ENCODE measurements around the gene MEIOB. TPM values are rescaled to one million over a fixed set of nuclear protein-coding genes. Genes with fewer than 3 reads are reported as not detected.

The MEIOB gene
- total RNA-seq, 1 donor from 2014 or later = not detected

DNA sequence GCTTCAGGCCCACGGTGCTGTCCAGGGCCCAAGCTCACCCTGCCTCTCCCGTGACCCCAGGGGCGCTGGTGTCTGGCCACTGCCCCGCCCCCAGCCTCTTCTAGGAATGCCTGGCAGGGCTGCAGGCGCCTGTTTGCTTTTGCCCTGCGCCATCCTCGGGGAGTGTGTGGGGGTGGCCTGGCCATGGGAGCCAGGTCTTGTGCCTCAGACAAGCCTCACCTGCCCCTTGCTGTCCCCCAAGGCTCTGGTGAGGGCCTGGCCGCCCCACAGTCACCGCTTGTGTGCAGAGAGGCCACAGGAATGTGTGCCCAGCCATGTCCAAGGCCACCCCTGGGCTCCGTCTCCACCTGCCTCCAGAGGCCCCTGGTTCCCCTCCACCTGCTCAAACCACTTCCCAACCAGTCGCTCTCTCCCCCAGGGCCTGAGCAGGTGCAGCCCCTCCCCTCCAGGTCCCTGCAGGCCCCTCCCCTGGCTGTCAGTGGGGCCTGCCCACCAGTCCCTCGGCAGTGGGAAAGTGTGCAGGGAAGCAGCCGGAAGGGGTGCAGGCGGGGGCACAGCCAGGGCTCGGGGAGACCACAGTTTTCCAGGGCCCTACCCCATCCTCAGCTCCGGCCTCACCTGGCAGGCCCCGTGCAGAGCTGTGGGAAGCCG is 77.6 kb downstream of the MEIOB start:
- H3K9me3 Mint-ChIP-seq = peaks cover 11% of the 10 kb centered on the region
- H3K27me3 Mint-ChIP-seq (ENCODE audit: insufficient read depth) = no peaks in the 10 kb centered on the region
- no peak for DNase-seq (ENCODE audit: low spot score)
- no peaks in the 10 kb centered on the region for H3K4me1 Mint-ChIP-seq (ENCODE audit: low read depth)
- H3K4me3 Mint-ChIP-seq = no peak overlapping the region
- H3K36me3 Mint-ChIP-seq (ENCODE audit: low read depth) = no peaks in the 10 kb centered on the region
- intact Hi-C loops (cut with micrococcal nuclease) = no loop called here
- H3K27ac Mint-ChIP-seq = no peak overlapping the region

DNA sequence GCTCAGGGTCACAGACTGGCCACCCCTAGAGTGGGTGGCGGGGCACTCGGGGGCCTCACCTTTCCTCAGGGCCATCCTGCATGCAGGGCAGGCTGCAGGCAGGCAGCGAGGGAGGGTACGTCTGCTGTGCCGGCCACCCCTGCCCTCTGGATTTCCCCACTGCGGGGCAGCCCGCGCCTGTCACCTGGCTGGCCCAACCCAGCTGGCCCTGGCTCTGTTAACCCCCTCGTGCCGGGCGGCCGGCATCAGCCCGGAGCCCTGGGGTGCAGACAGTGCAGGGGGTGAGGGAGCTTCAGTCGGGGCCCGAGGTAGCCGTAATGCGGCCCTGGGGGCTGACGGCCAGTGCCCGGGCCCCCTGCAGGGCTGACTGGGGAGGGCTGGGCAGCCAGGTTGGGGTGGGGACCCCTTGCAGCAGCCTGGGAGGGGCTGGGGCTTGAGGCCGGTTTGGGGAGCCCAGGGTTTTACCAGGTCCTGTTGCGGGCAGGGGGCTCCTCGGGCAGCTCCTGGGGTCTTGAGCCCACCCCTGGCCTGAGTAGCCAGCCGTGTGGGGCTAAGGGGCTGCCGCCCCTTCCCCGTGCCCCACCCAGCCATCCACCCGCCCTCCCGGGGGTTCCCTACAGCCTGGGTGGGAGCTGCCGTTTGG is 78.3 kb downstream of the MEIOB start, which contains the start of gene IGFALS:
TSS of gene IGFALS (minus strand) at position 128 of the 643 bp plus-strand sequence. CDS start at position 75, 53 bp downstream.
- no peak within 1 kb of the TSS for H3K4me3 Mint-ChIP-seq
- no peaks in the 10 kb centered on the region for H3K4me1 Mint-ChIP-seq (ENCODE audit: low read depth)
- H3K27me3 Mint-ChIP-seq (ENCODE audit: insufficient read depth) = no peaks in the 10 kb centered on the region
- peaks cover 2% of the 10 kb centered on the region for H3K36me3 Mint-ChIP-seq (ENCODE audit: low read depth)
- DNase-seq (ENCODE audit: low spot score) = no peak
- no peak within 1 kb of the TSS for H3K27ac Mint-ChIP-seq
- H3K9me3 Mint-ChIP-seq = peaks cover 5% of the 10 kb centered on the region
- intact Hi-C loops (cut with micrococcal nuclease) = no loop called here

DNA sequence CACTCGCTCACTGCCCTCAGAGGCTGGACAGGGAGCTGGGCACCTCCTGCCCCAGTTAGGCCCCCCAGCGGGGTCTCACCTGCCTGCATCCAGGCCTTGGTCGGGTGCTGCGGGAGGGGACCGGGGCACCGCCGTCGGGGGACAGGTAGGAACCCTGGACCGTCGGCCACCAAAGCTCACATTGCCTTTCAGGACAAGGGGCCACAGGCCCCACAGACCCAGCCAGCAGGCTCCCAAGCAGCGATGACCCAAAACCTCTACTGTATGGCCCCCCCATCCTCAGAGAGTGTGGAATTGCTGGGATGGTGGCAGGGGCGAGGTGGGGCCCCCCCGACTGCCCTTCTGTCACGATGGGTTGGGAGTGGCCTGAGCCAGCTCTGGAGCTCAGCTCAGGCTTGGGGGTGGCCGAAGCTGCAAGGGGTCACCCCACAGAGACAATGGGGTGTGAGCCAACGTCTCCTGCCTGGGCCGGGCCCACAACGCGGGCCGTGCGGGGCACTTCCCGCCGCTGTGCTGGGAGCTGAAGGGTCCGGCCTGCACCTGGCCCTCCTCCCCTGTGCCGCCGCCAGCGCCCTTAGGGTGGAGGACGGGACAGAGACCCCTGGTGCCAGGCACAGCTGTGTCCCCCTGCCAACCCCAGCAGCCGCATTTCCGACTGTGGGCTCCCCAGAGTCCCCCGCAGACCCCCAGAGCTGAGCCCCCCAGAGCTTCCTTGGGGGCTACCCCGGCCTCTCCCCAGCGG is 79.0 kb downstream of the MEIOB start:
- no peaks in the 10 kb centered on the region for H3K4me1 Mint-ChIP-seq (ENCODE audit: low read depth)
- intact Hi-C loops (cut with micrococcal nuclease) = no loop called here

DNA sequence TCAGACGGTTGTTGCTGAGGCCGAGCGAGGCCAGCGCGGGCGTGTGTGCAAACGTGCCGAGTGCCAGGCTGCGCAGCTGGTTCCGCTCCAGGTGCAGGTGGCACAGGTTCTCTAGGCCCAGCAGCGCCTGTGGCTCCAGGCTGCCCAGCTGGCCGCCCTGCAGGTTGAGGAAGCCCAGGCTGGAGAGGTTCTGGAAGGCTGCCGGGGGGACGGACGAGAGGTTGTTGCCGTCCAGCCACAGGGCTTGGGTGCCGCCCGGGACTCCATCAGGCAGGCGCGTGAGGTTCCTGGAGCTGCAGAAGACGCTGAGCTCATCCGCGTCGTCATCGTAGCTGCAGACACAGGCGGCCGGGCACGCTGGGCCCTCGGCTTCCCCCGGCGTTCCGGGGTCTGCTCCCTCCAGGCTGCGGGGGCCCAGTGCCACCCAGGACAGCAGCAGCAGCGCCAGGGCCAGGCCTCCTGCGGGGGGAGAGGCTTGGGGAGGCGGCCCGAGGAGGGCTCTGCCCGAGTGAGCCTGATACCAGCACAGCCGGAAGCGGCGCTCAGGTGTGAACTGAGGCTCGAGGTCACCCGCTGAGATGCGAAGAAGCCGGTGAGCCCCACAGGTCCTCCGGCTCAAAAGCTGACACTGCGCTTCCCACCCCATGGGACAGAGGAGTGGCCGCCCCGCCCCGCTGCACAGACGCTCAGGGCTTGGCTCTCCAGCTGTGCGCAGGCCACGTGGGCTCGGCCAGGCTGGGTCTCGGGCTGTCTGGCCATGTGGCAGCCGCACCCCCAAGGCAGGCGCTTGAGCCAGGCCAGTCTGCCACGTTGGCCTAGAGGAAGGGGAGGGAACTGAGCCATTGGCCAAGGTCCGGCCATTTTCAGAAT is 79.8 kb downstream of the MEIOB start:
- intact Hi-C loops (cut with micrococcal nuclease) = no loop called here
- H3K4me1 Mint-ChIP-seq (ENCODE audit: low read depth) = no peaks in the 10 kb centered on the region
- H3K4me3 Mint-ChIP-seq = no peak overlapping the region
- H3K9me3 Mint-ChIP-seq = peaks cover 4% of the 10 kb centered on the region
- no peak for DNase-seq (ENCODE audit: low spot score)
- no peaks in the 10 kb centered on the region for H3K27me3 Mint-ChIP-seq (ENCODE audit: insufficient read depth)
- H3K27ac Mint-ChIP-seq = no peak overlapping the region
- H3K36me3 Mint-ChIP-seq (ENCODE audit: low read depth) = peaks cover 2% of the 10 kb centered on the region

More for the DNA sequence above, 79.0 kb downstream of the MEIOB start:
- no peak for DNase-seq (ENCODE audit: low spot score)
- Mint-ChIP-seq H3K4me3 (no peak overlapping the region), H3K36me3 (ENCODE audit: low read depth) (peaks cover 2% of the 10 kb centered on the region), H3K27me3 (ENCODE audit: insufficient read depth) (no peaks in the 10 kb centered on the region), H3K9me3 (peaks cover 5% of the 10 kb centered on the region), H3K27ac (no peak overlapping the region)

DNA sequence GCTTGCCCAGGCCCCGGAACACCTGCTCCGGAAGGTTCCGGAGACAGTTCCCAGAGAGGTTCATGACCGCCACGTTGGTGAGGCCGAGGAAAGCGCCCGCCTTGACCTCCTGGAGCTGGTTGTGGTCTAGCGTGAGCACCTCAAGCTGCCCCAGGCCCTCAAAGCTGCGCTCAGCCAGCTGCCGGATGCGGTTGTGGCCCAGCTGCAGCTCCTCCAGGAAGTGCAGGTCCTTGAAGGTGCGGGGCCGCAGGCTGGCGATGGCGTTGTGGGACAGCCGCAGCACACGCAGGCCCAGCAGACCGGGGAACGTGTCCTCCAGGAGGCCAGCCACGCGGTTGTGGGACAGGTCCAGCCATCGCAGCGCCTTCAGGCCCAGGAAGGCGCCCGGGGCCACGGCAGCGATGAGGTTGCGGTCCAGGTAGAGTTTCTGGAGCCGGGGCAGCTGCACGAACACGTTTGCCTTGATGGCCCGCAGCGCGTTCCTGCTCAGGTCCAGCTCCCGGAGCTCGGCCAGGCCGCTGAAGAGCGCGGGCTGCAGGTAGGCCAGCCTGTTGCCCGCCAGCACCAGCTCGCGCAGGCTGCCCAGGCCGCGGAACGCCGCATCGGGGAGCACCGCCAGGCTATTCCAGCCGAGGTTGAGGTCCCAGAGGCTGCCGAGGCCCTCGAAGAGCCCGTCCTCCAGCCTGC is 80.6 kb downstream of the MEIOB start:
- Mint-ChIP-seq H3K27me3 (ENCODE audit: insufficient read depth) (no peaks in the 10 kb centered on the region), H3K36me3 (ENCODE audit: low read depth) (peaks cover 2% of the 10 kb centered on the region), H3K4me1 (ENCODE audit: low read depth) (no peaks in the 10 kb centered on the region), H3K4me3 (no peak overlapping the region), H3K27ac (no peak overlapping the region), H3K9me3 (no peaks in the 10 kb centered on the region)
- intact Hi-C loops (cut with micrococcal nuclease) = no loop called here
- no peak for DNase-seq (ENCODE audit: low spot score)

DNA sequence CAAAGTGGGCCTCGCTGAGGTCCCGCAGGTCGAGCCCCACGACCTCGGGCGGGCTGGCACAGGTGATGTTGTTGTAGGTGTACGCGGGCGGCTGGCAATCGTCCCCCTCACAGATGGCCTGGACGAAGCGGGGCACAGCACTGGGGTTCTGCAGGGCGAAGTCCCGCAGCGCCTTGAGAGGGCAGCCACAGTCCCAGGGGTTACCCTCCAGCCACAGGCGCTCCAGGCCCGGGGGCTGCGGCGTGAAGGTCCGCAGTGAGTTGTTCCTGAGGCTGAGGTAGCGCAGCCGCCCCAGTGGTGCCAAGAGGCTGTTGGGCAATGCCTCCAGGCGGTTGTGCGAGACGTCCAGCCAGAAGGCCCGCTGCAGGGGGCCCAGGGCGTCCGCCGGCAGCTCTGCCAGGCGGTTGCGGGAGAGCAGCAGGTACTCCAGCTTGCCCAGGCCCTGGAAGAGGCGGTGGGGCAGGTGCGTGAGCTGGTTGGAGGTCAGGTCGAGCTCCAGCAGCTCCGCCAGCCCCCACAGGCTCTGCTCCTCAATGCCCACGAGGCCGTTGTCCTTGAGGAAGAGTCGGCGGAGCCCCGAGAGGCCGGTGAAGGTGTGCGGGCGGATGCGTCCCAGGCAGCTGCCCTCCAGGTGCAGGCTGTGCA is 81.2 kb downstream of the MEIOB start:
- H3K4me1 Mint-ChIP-seq (ENCODE audit: low read depth) = no peaks in the 10 kb centered on the region
- H3K4me3 Mint-ChIP-seq = no peak overlapping the region
- no peak overlapping the region for H3K27ac Mint-ChIP-seq
- DNase-seq (ENCODE audit: low spot score) = no peak
- no peaks in the 10 kb centered on the region for H3K27me3 Mint-ChIP-seq (ENCODE audit: insufficient read depth)
- H3K9me3 Mint-ChIP-seq = no peaks in the 10 kb centered on the region
- intact Hi-C loops (cut with micrococcal nuclease) = no loop called here
- H3K36me3 Mint-ChIP-seq (ENCODE audit: low read depth) = peaks cover 2% of the 10 kb centered on the region

DNA sequence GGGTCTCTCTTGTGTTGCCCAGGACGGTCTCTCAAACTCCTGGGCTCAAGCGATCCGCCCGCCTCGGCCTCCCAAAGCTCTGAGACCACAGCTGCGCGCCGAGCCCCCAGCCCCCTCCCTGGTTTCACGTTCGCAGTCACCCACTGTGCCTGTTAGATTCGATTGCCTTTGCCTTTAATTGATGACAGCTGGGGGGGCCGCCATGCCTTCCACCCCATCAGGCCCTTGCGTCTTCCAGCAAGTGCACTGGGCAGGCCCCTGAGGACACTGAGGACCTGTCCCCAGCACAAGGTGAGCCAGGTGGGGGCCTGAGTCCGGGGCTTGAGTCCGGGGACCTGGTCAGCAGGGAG is 81.7 kb downstream of the MEIOB start:
- Mint-ChIP-seq H3K4me1 (ENCODE audit: low read depth) (no peaks in the 10 kb centered on the region), H3K36me3 (ENCODE audit: low read depth) (peaks cover 2% of the 10 kb centered on the region), H3K27me3 (ENCODE audit: insufficient read depth) (no peaks in the 10 kb centered on the region), H3K27ac (no peak overlapping the region), H3K9me3 (no peaks in the 10 kb centered on the region), H3K4me3 (no peak overlapping the region)
- no peak for DNase-seq (ENCODE audit: low spot score)
- intact Hi-C loops (cut with micrococcal nuclease) = no loop called here

DNA sequence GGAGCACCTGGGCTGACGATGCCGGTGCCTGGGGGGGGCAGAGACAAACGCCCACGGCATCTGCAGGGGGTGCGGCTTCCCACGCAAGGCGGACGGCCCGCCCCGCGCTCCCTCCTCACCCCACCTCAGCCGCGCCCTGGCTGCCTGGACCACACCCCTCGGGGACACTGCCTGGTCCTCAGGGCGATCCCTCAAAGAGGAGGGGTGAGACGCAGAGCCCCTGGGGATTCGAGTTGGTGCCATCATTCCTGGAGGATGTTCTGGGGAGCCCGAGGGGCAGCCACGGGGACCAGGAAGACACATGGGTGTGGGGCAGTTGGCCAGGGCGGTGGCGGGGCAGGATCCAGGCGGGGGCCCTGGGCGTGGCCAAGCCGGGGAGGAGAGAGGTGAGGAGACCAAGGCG is 82.3 kb downstream of the MEIOB start:
- H3K4me1 Mint-ChIP-seq (ENCODE audit: low read depth) = no peaks in the 10 kb centered on the region
- H3K27ac Mint-ChIP-seq = no peak overlapping the region
- intact Hi-C loops (cut with micrococcal nuclease) = loop anchor here (10.0 kb wide), 1 partner anchor 745 kb away; the partner anchor contains the start of genes CEMP1 and PDPK1
- H3K4me3 Mint-ChIP-seq = no peak overlapping the region
- no peak for DNase-seq (ENCODE audit: low spot score)
- H3K36me3 Mint-ChIP-seq (ENCODE audit: low read depth) = peaks cover 2% of the 10 kb centered on the region
- no peaks in the 10 kb centered on the region for H3K9me3 Mint-ChIP-seq
- no peaks in the 10 kb centered on the region for H3K27me3 Mint-ChIP-seq (ENCODE audit: insufficient read depth)

DNA sequence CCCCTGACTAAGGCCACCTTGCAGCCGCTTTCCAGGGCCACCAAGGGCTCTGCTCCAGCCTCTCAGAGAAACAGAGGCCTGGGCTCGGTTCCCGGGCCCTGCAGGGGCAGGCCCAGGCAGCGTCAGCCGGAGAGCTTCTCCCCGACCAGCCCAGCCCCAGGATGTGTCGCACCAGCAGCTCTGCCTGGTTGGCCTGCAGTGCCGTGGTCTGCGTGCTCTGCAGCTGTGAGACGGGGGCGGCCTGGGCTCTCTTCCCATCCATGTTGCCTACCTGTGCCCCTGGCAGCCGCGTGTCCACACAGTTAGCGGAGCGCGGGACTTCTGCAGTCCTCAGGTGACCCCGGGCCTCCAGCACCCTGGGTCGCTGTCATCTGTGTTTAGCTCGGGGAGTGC is 83.3 kb downstream of the MEIOB start:
- Mint-ChIP-seq H3K4me1 (ENCODE audit: low read depth) (no peaks in the 10 kb centered on the region), H3K9me3 (no peaks in the 10 kb centered on the region), H3K36me3 (ENCODE audit: low read depth) (peaks cover 2% of the 10 kb centered on the region), H3K27ac (no peak overlapping the region), H3K4me3 (no peak overlapping the region), H3K27me3 (ENCODE audit: insufficient read depth) (no peaks in the 10 kb centered on the region)
- intact Hi-C loops (cut with micrococcal nuclease) = loop anchor here (10.0 kb wide), 1 partner anchor 746 kb away; the partner anchor contains the start of genes CEMP1 and PDPK1
- DNase-seq (ENCODE audit: low spot score) = no peak

DNA sequence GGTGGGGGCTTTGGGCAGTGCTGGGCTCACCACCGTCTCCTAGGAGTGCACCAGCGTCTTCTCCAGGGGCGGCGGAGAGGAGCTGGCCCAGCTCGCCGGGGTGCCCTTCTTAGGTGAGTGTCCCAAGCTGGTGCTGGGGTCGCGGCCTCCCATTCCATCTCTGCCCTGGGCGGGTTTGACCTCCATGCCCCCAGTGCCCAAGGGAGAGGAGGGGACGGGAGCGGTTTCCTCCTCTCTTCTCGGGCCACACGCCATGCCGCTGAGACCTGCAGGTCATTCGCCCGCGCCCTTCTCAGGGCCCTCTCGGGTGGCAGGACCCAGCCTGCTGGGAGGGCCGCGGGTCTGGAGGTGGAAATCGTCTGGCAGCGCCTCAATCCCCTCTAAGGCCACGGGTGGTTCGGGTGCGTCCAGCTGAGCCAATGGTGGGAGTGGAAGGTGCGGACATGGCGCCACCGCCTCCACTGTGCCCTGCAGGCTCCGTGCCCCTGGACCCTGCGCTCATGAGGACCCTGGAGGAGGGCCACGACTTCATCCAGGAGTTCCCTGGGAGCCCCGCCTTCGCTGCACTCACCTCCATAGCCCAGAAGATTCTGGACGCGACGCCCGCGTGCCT is 83.8 kb downstream of the MEIOB start:
- intact Hi-C loops (cut with micrococcal nuclease) = loop anchor here (10.0 kb wide), 1 partner anchor 747 kb away; the partner anchor contains the start of genes CEMP1 and PDPK1
- H3K4me1 Mint-ChIP-seq (ENCODE audit: low read depth) = no peaks in the 10 kb centered on the region
- DNase-seq (ENCODE audit: low spot score) = no peak
- no peaks in the 10 kb centered on the region for H3K9me3 Mint-ChIP-seq
- peaks cover 4% of the 10 kb centered on the region for H3K36me3 Mint-ChIP-seq (ENCODE audit: low read depth)
- no peak overlapping the region for H3K4me3 Mint-ChIP-seq
- no peak overlapping the region for H3K27ac Mint-ChIP-seq
- no peaks in the 10 kb centered on the region for H3K27me3 Mint-ChIP-seq (ENCODE audit: insufficient read depth)

DNA sequence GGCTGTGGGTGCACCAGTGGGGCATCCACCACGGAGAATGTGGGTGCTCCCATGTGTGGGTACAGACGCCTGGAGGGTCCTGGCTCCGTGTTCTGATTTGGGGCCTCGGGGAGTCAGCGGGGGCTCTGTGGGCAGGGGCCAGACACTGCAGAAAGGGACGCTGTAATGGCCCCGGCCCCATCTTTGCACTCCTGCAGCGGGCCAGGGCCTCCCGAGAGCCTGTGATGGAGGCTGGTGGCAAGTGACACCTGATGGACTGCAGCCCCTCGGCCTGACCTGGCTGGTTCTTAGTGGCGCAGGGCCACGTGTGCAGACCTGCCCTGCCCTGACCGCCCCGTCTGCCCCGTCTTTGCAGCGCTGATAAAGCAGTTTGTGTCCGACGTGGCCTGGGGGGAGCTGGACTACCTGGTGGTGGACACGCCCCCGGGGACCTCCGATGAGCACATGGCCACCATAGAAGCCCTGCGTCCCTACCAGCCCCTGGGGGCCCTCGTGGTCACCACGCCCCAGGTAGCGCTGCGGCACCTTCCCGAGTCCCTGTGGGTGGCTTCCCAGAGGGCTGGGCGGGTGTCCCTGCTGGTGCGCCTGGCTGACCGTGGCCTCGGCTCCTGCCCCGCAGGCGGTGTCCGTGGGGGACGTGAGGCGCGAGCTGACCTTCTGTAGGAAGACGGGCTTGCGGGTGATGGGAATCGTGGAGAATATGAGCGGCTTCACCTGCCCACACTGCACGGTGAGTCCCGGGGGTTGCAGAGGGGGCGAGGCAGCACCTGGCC is 84.5 kb downstream of the MEIOB start:
- Mint-ChIP-seq H3K27me3 (ENCODE audit: insufficient read depth) (no peaks in the 10 kb centered on the region), H3K4me1 (ENCODE audit: low read depth) (no peaks in the 10 kb centered on the region), H3K4me3 (no peak overlapping the region), H3K27ac (no peak overlapping the region), H3K9me3 (no peaks in the 10 kb centered on the region), H3K36me3 (ENCODE audit: low read depth) (peaks cover 4% of the 10 kb centered on the region)
- intact Hi-C loops (cut with micrococcal nuclease) = loop anchor here (10.0 kb wide), 1 partner anchor 747 kb away; the partner anchor contains the start of genes CEMP1 and PDPK1
- DNase-seq (ENCODE audit: low spot score) = no peak

Data from activated T-helper 1 cell treated with anti-CD3 and anti-CD28 coated beads, Interleukin-12 subunit alpha, Interleukin-12 subunit beta, Interleukin-2, Interleukin-4 antibody, amounts not matched to agents 30 ng/mL and 10 ng/mL and 1 ng/mL, durations not matched to agents 14 hours and 24 hours and 36 hours (primary cell).